Left lung (tissue), 10 donors: Measurements from ENCODE around the gene DLGAP4. TPM values are rescaled to one million over a fixed set of nuclear protein-coding genes. Genes with fewer than 3 reads are reported as not detected.

ENCODE experiments used
- ATAC-seq: fragments of 200-7000 bp; cut with Tn5 transposase; one replicate; pipeline ENCODE4 v1.9.1; 2020; ENCODE audit warnings: moderate library complexity
- DNase-seq, 4 donors: peaks; one replicate each; pipeline ENCODE4 v3.0.0-alpha.2; 2013 to 2020
- H3K27ac ChIP-seq, 2 donors: fragments of 200-600 bp; sonication (generic) in 1 of 2; one replicate each; pipeline versions ENCODE4 v1.5.0 to v1.8.0; 2020 to 2021
- H3K27me3 ChIP-seq, 2 donors: fragments of 200-600 bp; sonication (generic) in 1 of 2; one replicate each; pipeline versions ENCODE4 v1.5.0 to v1.8.0; 2020 to 2021
- H3K36me3 ChIP-seq, 2 donors: fragments of 200-600 bp; sonication (generic) in 1 of 2; one replicate each; pipeline versions ENCODE4 v1.5.0 to v1.8.0; 2020 to 2021
- H3K4me1 ChIP-seq, 2 donors: fragments of 200-600 bp; one replicate each; pipeline ENCODE4 v1.8.0; 2021
- H3K4me3 ChIP-seq, 2 donors: fragments of 200-600 bp; sonication (generic) in 1 of 2; one replicate each; pipeline versions ENCODE4 v1.5.0 to v1.8.0; 2020 to 2021; ENCODE audit warnings: mild to moderate bottlenecking in 1 of 2
- H3K9me3 ChIP-seq, 2 donors: fragments of 200-600 bp; sonication (generic) in 1 of 2; one replicate each; pipeline versions ENCODE4 v1.5.0 to v1.8.0; 2020 to 2021
- intact Hi-C, 2 donors: fragments of 100-400 bp; cut with DNase I; formaldehyde crosslinking; loops; one replicate each; pipeline versions ENCODE4 v1.11.2 to v1.14.2; 2022
- polyA plus RNA-seq, 6 donors: library from polyadenylated mRNA; unstranded; fragments of 120-200 nt; gene quantifications; one replicate each; pipeline ENCODE4 v1.2.1, GENCODE V29; 2013; ENCODE audit not compliant: insufficient read length in 6 of 6
- total RNA-seq, 2 donors: library from RNA; stranded (reverse); fragmentation: NEBNext Ultra II Directional; extraction: Animal tissue kit (Norgen Biotek cat#: 25700); gene quantifications; one replicate each; pipeline ENCODE4 v1.2.1, GENCODE V29; 2021
- TF ChIP-seq, protein P1 (sequence below), 2 donors: fragments of 200-600 bp; sonication (generic) in 1 of 2; IDR thresholded peaks; one replicate each; pipeline versions ENCODE4 v1.5.0 to v1.8.0; 2021; ENCODE audit warnings: antibody characterized with exemption in 2 of 2
- donor health status: DM: no; HTN: yes; CAD: no.
- donor health status: DM: no; HTN: no; CAD: no.

DLGAP4 gene
- total and polyA plus RNA-seq, 8 donors, result 53.5 to 84.3 (median 72.1) TPM

DNA sequence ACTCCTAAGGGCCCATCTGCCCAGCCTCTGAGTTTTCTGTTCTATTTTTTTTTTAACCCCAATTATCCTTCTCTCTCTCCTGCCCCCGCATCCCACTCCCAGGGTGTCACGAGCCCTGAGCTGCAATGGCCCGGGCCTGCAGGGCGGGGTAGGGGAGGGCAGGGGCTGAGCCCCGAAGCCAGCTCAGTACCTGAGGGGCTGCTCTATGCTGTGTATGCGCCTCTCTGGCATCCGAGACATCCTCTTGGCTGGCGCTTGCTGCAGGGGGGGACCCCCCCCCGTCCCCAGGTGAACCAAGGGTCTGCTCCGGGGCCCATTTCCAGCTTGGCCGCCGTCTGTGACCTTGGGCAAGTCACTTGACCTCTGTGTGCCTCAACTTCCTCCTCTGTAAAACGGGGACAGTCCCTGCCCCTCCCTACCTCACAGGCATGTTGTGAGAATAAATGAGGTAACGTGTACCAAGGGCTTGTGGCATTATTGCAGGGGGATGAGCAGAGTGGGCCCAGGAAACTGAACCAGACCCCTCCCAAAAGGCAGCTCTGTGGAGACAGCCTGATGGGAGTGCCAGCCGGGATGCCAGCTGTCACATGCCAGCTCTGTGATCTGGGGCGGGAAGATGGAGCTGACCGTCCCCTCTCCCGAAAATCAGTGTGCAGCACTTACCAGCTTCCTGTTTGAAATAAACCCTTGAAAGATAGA is 222.2 kb downstream of the DLGAP4 start:
- ATAC-seq (no peak), DNase-seq (no peak)
- no peak overlapping the region for H3K27ac ChIP-seq
- intact Hi-C loops, result no loop called here
- TF ChIP-seq, protein P1, sequence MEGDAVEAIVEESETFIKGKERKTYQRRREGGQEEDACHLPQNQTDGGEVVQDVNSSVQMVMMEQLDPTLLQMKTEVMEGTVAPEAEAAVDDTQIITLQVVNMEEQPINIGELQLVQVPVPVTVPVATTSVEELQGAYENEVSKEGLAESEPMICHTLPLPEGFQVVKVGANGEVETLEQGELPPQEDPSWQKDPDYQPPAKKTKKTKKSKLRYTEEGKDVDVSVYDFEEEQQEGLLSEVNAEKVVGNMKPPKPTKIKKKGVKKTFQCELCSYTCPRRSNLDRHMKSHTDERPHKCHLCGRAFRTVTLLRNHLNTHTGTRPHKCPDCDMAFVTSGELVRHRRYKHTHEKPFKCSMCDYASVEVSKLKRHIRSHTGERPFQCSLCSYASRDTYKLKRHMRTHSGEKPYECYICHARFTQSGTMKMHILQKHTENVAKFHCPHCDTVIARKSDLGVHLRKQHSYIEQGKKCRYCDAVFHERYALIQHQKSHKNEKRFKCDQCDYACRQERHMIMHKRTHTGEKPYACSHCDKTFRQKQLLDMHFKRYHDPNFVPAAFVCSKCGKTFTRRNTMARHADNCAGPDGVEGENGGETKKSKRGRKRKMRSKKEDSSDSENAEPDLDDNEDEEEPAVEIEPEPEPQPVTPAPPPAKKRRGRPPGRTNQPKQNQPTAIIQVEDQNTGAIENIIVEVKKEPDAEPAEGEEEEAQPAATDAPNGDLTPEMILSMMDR (IDR thresholded peaks at IDR 0.05), result no peak
- no peaks in the 10 kb centered on the region for H3K9me3 ChIP-seq
- peaks cover 0 to 2% of the 10 kb centered on the region in 2 donors for H3K4me1 ChIP-seq
- peaks cover 0 to 55% of the 10 kb centered on the region in 2 donors for H3K36me3 ChIP-seq
- H3K27me3 ChIP-seq, result no peaks in the 10 kb centered on the region
- no peak overlapping the region for H3K4me3 ChIP-seq

DNA sequence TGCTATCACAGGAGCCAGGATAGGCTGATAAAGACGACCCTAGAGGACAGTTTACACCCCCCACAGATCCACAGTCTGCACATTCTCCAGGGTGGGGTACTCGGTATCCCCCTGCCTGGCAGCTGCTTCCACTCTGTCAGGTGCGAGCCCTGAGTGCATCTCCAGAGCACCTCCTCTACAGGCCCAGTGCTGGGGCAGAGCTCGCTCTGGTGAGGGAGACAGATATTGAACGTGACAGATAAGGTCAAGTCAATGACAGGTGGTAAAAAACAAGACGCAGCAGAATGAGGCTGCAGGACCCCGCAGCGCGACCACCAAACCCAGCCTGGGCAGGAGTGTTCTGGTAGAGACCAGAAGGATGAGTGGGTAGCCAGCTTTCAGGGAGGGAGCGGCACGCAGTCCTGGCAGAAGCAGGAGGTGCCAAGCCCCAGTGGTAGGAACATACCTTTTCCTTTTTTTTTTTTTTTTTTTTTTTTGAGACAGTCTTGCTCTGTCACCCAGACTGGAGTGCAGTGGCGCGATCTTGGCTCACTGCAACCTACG is 222.8 kb downstream of the DLGAP4 start:
- no peak for DNase-seq
- Histone ChIP-seq H3K4me3 (no peak overlapping the region), H3K27ac (no peak overlapping the region), H3K36me3 (peaks cover 0 to 50% of the 10 kb centered on the region in 2 donors), H3K4me1 (no peaks in the 10 kb centered on the region), H3K9me3 (no peaks in the 10 kb centered on the region), H3K27me3 (no peaks in the 10 kb centered on the region)
- TF ChIP-seq, protein P1 (IDR thresholded peaks at IDR 0.05), result no peak
- intact Hi-C loops, result no loop called here
- no peak for ATAC-seq

DNA sequence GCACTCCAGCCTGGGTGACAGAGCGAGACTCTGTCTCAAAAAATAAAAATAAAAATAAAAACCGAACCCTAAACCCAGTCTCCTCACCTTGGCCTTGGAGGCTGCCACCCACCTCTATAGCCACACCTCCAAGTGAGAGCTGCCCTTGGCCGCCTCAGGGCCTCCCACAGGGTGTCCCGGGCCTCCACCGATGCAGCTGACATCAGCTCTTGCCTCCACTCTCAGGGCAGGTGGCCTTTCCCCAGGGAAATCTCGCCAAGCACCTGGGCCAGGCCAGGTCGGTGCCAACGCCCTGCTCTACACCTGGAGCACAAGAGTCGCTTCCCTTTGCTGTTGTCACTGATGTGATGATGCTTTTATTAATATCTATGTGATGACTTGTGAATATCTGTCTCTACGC is 226.2 kb downstream of the DLGAP4 start:
- no peak overlapping the region for H3K27ac ChIP-seq
- no peaks in the 10 kb centered on the region for H3K27me3 ChIP-seq
- no peak overlapping the region for H3K4me3 ChIP-seq
- ATAC-seq (no peak), DNase-seq (no peak)
- peaks cover 0 to 16% of the 10 kb centered on the region in 2 donors for H3K36me3 ChIP-seq
- TF ChIP-seq, protein P1 (IDR thresholded peaks at IDR 0.05), result no peak
- intact Hi-C loops, result no loop called here
- no peaks in the 10 kb centered on the region for H3K4me1 ChIP-seq
- H3K9me3 ChIP-seq, result no peaks in the 10 kb centered on the region

DNA sequence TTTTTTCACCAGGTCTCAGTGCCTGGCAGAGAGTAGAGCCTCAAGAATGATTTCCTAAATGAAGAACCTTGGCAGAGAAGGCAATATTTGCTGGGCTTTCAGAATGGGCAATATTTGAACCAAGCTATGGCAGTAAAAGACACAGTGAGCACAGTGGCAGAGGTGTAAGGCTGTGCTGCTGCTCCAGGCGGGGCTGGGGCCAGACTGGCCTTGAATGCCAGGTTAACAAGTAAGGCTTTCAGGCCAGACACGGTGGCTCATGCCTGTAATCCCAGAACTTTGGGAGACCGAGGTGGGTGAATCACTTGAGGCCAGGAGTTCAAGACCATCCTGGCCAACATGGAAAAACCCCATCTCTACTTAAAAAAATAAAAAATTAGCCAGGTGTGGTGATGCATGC is 226.7 kb downstream of the DLGAP4 start:
- ATAC-seq, result no peak
- Histone ChIP-seq H3K27ac (no peak overlapping the region), H3K9me3 (no peaks in the 10 kb centered on the region)

More for the DNA sequence above, 226.7 kb downstream of the DLGAP4 start:
- intact Hi-C loops, result no loop called here
- TF ChIP-seq, protein P1 (IDR thresholded peaks at IDR 0.05), result no peak
- Histone ChIP-seq H3K36me3 (peaks cover 0 to 11% of the 10 kb centered on the region in 2 donors), H3K27me3 (no peaks in the 10 kb centered on the region), H3K4me1 (no peaks in the 10 kb centered on the region), H3K4me3 (no peak overlapping the region)
- DNase-seq, result no peak
